CD4-positive, alpha-beta T cell treated with Interleukin-6 at 100 ng/mL for 8 hours (primary cell): Measurements from ENCODE around the gene MPDU1.

Source experiments
- DNase-seq: peaks from one replicate; pipeline ENCODE4 v3.0.0-alpha.2; 2020; ENCODE audit warnings: mixed read lengths, low spot score

The MPDU1 gene

GRCh38 chr17:7560172-7561027 is 23.3 kb upstream of the MPDU1 start:
- peak; percentile 35 for DNase-seq

DNA sequence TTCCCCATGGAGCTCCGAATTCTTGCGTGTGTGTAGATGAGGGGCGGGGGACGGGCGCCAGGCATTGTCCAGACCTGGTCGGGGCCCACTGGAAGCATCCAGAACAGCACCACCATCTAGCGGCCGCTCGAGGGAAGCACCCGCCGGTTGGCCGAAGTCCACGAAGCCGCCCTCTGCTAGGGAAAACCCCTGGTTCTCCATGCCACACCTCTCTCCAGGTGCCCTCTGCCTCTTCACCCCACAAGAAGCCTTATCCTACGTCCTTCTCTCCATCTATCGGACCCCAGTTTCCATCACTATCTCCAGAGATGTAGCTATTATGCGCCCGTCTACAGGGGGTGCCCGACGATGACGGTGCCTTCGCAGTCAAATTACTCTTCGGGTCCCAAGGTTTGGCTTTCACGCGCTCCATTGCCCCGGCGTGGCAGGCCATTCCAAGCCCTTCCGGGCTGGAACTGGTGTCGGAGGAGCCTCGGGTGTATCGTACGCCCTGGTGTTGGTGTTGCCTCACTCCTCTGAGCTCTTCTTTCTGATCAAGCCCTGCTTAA is 22.6 kb upstream of the MPDU1 start:
- peak; percentile 79 for DNase-seq

DNA sequence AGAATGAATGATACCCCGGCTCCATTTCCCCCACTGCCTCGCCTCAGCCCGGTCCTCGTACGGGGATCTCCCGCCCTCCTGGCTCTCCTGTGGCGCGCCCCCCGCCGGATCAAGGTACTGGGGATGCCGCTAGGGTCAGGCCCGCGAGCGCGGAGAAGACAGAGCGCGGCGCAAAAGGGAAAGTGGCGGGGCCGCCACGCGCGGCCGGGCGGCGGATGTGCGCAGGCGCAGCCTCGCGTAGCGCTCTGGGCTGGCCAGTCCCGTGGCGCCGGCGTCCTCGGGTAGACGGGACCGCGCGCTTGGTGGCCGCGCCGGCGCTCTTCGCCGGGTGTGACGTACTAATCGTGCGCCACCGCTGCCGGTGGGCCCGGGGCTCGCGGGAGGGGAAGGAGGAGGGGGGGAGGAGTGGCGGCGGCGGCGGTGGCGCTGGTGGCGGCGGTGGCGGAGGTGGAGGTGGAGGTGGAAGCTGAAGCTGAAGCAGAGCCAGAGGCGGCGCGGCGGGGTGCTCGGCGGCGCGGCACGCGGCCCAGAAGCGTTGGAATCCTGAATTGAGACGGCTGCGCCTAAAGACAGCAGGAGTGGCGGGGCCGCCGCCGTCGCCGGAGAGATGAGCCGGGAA is 22.0 kb upstream of the MPDU1 start, which contains the start of gene SENP3:
TSS of gene SENP3 (plus strand) at position 331 of the 619 bp plus-strand sequence. CDS start 1,158 bp downstream, outside the sequence.
- DNase-seq, result peak; percentile 88

DNA sequence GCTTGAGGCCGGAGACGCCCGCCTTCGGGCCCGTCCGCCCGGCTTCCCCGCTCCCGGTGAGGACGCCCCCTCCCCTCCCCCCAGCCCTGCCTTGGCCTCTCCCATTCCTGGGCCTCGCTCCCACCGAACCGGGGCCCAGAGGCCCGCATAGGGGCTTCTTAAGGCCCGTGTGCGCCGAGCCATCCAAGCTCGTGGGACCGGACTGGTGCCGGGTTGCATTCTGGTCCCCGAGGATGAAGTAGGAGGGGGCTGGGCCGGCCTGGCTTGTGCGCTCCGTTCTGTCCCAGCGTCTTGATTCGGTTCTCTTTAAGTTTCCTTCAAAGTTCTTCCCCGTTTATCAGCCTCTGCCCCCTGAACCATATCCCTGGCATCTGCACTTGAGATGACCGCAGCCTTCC is 21.4 kb upstream of the MPDU1 start:
- DNase-seq, result no peak

- no peak for DNase-seq
Observed at GRCh38 chr17:7563115-7563869, 20.4 kb upstream of the MPDU1 start.

DNA sequence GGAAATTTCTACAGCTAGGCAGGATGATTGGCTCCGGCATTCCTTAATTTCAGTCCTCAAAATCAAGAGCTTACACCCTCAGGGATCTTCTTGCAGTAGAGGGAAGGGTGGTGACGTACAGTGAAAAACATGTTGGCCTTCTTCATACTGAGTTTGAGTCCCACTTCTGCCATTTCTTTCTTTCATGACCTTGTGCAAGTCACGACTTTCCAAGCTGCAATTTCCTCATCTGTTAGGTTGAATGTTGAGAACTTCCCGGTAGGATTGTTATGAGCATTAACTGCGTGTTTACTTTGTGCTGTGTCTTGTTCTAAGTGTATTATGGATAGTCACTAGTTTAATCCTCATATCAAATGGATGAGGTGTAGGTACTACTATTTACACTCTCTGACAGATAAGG is 14.1 kb upstream of the MPDU1 start:
- DNase-seq, result no peak

GRCh38 chr17:7570351-7570750 is 13.3 kb upstream of the MPDU1 start:
- no peak for DNase-seq

GRCh38 chr17:7572338-7572587 is 11.4 kb upstream of the MPDU1 start:
- no peak for DNase-seq

GRCh38 chr17:7572588-7573323 is 10.9 kb upstream of the MPDU1 start:
- peak; percentile 99 for DNase-seq

DNA sequence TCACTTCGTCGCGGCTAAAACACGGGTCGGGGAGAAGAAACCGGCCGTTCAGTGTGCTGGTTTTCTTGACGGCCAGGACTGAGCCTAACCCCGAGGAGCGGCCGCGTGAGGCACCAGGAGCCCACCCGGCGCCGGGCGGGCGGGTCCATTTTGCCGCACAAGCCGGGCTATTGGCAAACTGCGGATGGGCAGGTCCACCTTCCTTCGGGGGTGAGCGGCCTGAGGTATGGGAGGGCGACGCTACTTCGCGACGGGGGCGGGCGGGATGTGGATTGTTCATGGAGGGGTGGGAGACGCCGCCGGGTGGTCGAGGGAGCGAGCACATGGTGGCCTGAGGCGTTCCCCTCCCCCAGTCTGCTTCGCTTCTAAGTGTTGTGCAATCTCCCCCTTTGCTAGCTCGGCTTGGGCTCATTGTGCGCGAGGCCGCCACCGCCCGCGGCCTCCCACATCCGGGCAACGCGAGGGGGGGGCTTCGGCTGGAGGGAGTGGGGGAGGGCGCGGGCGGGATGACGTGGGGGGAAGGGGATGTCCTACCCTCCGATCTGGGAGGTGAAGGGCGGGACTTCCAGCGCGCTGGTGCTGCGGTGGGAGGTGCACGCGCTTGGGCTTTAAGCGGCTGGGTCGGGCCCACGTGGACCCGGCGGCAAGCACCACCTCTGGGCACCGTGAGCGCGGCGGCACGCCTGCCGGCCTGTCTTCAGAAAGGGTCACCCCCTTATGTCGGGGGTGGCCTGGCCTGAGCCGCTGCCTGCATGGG is 10.2 kb upstream of the MPDU1 start:
- peak; percentile 93 for DNase-seq

- DNase-seq, result no peak
Observed at GRCh38 chr17:7574176-7574953, 9.3 kb upstream of the MPDU1 start.

GRCh38 chr17:7575481-7575883 is 8.2 kb upstream of the MPDU1 start:
- DNase-seq, result no peak

DNA sequence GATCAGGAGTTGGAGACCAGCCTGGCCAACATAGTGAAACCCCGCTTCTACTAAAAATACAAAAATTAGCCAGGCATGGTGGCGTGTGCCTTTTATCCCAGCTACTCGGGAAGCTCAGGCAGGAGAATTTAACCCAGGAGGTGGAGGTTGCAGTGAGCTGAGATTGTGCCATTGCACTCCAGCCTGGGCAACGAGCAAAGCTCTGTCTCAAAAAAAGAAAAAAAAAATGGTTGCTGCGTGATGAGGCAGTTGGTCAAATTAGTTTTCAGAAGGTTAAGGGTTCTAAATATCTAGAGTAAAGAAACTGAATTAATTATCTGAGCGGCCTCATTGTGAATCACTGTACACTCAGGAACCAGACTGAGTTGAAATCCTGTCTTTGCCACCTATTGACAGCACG is 7.7 kb upstream of the MPDU1 start:
- DNase-seq, result no peak

DNA sequence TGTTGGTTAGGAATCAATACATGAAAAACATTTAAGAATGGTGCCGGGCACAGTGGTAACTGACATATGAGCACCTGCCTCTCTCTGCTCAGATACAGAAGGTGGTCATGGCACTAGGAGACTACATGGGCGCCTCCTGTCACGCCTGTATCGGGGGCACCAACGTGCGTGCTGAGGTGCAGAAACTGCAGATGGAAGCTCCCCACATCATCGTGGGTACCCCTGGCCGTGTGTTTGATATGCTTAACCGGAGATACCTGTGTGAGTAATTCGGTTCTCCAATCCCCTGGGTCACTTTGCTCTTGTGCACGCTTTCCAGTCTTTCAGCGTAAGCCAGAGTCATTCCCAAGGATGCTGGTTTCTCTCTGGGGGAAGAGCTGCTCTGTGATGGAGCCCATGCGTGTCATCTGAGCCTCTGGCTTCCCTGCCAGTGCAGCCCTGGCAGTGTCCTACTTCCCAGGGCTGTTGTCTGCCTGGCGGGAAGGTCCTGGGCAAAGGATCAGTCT is 7.2 kb upstream of the MPDU1 start:
- DNase-seq, result no peak

- no peak for DNase-seq
Observed at GRCh38 chr17:7577327-7578199, 6.1 kb upstream of the MPDU1 start.

- peak; percentile 44 for DNase-seq
Observed at GRCh38 chr17:7579001-7579833, 4.4 kb upstream of the MPDU1 start, which contains the start of gene CD68. Gene CD68, plus strand, starts transcription at chr17:7579638. Its CDS starts 40 bp downstream, at chr17:7579678.

- DNase-seq, result no peak
Observed at GRCh38 chr17:7579834-7580603, 3.6 kb upstream of the MPDU1 start.
